Left cardiac atrium (tissue), 4 donors: Measurements from ENCODE around the gene KIAA1217. TPM values are rescaled to one million over a fixed set of nuclear protein-coding genes. Genes with fewer than 3 reads are reported as not detected.

Experiments used
- ATAC-seq, 2 donors: fragments of 200-7000 bp; cut with Tn5 transposase; one replicate each; pipeline ENCODE4 v1.9.1; 2020; ENCODE audit warnings: mild to moderate bottlenecking in 2 of 2, moderate library complexity in 2 of 2
- DNase-seq: peaks from one replicate; pipeline ENCODE4 v3.0.0-alpha.2; 2020
- intact Hi-C, 2 donors: fragments of 100-400 bp; cut with DNase I; formaldehyde crosslinking; loops; one replicate each; pipeline versions ENCODE4 v1.14.1 to v1.15.1; 2022 to 2023
- total RNA-seq, 2 donors: library from RNA; stranded (reverse); fragmentation: NEBNext Ultra II Directional; extraction: Animal tissue kit (Norgen Biotek cat#: 25700); gene quantifications; one replicate each; pipeline ENCODE4 v1.2.1, GENCODE V29; 2021
- donor health status: DM: no; HTN: yes; CAD: no.
- donor health status: DM: no; HTN: yes; CAD: no; lungs with severe emphysema.
- donor health status: DM: yes; HTN: yes; CAD: no.
- donor health status: Dilated cardiomyopathy.

The KIAA1217 gene
- total RNA-seq, 2 donors from 2014 or later, result 19.5 to 32.6 TPM

- intact Hi-C loops, result loop anchor here in 1 of 2 donors (5.0 to 10.0 kb wide), 2 partner anchors 150 to 323 kb away; no protein-coding TSS in a partner anchor
- ATAC-seq (no peak), DNase-seq (no peak)
Measured at GRCh38 chr10:24207341-24207740, 1.6 kb upstream of the KIAA1217 start.

DNA sequence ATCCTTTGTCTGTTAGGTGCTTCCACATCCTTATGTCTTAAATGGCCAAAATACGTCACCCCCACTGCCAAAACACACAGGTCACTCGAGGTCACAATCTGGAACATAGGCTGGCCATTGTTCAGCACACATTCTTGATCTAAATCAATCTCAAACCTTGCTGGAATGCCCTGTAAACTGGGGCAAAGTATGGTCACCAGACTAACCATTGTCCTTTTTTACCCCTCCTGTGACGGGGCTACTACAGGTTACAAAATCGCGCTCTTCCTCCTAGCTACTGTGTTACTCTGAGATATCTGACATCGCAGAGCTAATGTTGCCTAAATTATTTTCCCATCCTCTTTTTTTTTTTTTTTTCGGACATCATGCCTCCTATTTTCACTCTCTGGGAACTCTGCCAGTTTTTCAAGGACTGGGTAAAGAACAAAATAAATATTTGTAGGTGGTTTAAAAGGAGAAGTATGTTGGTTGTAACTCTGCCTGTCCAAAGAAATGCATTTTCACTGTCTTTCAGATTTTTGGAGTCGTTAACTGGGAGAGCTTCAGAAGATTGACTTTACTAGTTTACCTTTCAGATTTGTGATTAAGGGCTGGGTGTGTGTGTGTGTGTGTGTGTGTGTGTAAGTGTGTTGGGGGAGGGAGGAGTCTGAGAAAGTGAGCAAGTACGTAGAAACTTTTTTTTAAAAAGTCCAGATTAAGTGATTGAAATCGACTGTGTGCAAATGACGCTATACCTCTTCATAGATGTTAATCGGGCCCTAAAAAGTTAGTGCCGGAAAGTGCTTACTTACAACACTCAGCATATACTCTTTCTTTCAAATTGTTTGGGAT is 942 bp upstream of the KIAA1217 start:
- intact Hi-C loops, result loop anchor here in 1 of 2 donors (5.0 to 10.0 kb wide), 2 partner anchors 149 to 323 kb away; no protein-coding TSS in a partner anchor
- DNase-seq (no peak), ATAC-seq (peak; percentile 29 to 42)

GRCh38 chr10:24209432-24209771 is 464 bp downstream of the KIAA1217 start:
- ATAC-seq (peak; percentile 16 to 32), DNase-seq (no peak)
- intact Hi-C loops, result loop anchor here in 1 of 2 donors (5.0 to 10.0 kb wide), 2 partner anchors 148 to 325 kb away; no protein-coding TSS in a partner anchor

DNA sequence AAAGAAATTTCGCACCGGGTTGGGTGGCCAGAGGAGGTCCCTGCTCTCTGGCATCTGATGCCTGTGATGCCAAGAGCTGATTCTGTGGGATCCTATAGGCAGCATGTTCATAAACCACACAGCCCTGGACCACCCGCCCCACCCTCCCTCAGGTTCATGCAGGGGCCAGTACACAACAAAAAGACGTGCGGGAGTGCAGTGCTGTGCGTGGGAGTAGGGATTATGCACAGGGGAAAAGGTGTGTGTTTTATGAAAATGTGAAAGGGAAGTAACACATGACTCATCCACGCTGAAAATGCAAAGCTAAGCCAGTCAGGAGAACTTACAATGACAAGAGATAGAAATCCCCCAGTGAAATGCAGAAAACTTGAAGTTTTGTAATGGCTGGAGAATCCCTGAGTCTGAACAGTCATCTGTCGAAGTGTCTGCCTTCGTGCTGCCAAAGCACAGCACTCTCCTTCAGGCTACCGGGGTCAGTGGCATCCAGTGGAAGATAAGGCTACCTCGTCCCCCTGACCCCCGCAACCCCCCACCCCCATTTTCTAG is 1.1 kb downstream of the KIAA1217 start:
- no peak for DNase-seq
- peak; percentile 9 to 42 for ATAC-seq
- intact Hi-C loops, result loop anchor here (5.0 to 10.0 kb wide), 4 partner anchors 145 to 325 kb away; no protein-coding TSS in a partner anchor

- ATAC-seq, result no peak
- DNase-seq, result no peak
- intact Hi-C loops, result loop anchor here (10.0 kb wide), 2 partner anchors 144 to 294 kb away; no protein-coding TSS in a partner anchor
Measured at GRCh38 chr10:24210501-24210900, 1.6 kb downstream of the KIAA1217 start.

- DNase-seq, result no peak
- no peak for ATAC-seq
- intact Hi-C loops, result loop anchor here (10.0 kb wide), 2 partner anchors 142 to 292 kb away; no protein-coding TSS in a partner anchor
Measured at GRCh38 chr10:24213266-24213665, 4.3 kb downstream of the KIAA1217 start.

GRCh38 chr10:24213881-24214280 is 4.9 kb downstream of the KIAA1217 start:
- DNase-seq (no peak), ATAC-seq (no peak)
- intact Hi-C loops, result loop anchor here (10.0 kb wide), 2 partner anchors 141 to 291 kb away; no protein-coding TSS in a partner anchor

- peak; percentile 13 to 70 for ATAC-seq
- peak; percentile 36 for DNase-seq
- intact Hi-C loops, result loop anchor here (10.0 kb wide), 2 partner anchors 140 to 290 kb away; no protein-coding TSS in a partner anchor
Measured at GRCh38 chr10:24214762-24215161, 5.8 kb downstream of the KIAA1217 start.

GRCh38 chr10:24215196-24215595 is 6.3 kb downstream of the KIAA1217 start:
- intact Hi-C loops, result loop anchor here (10.0 kb wide), 2 partner anchors 140 to 290 kb away; no protein-coding TSS in a partner anchor
- ATAC-seq (peak; percentile 61 to 75), DNase-seq (peak; percentile 43)

GRCh38 chr10:24215603-24216002 is 6.7 kb downstream of the KIAA1217 start:
- peak; percentile 14 to 19 for ATAC-seq
- intact Hi-C loops, result loop anchor here (10.0 kb wide), 2 partner anchors 139 to 289 kb away; no protein-coding TSS in a partner anchor
- no peak for DNase-seq

GRCh38 chr10:24219963-24220362 is 11.0 kb downstream of the KIAA1217 start:
- intact Hi-C loops, result loop anchor here (10.0 kb wide), 2 partner anchors 135 to 285 kb away; no protein-coding TSS in a partner anchor
- no peak for ATAC-seq

GRCh38 chr10:24223341-24223740 is 14.4 kb downstream of the KIAA1217 start:
- ATAC-seq (no peak), DNase-seq (no peak)
- intact Hi-C loops, result no loop called here

More at GRCh38 chr10:24219963-24220362, 11.0 kb downstream of the KIAA1217 start:
- no peak for DNase-seq

GRCh38 chr10:24223953-24224352 is 15.0 kb downstream of the KIAA1217 start:
- ATAC-seq (peak; percentile 38 to 72), DNase-seq (no peak)
- intact Hi-C loops, result no loop called here

GRCh38 chr10:24228642-24229041 is 19.7 kb downstream of the KIAA1217 start:
- intact Hi-C loops, result no loop called here
- ATAC-seq (no peak), DNase-seq (no peak)

- DNase-seq, result no peak
- ATAC-seq, result no peak
- intact Hi-C loops, result no loop called here
Measured at GRCh38 chr10:24229909-24230308, 21.0 kb downstream of the KIAA1217 start.

DNA sequence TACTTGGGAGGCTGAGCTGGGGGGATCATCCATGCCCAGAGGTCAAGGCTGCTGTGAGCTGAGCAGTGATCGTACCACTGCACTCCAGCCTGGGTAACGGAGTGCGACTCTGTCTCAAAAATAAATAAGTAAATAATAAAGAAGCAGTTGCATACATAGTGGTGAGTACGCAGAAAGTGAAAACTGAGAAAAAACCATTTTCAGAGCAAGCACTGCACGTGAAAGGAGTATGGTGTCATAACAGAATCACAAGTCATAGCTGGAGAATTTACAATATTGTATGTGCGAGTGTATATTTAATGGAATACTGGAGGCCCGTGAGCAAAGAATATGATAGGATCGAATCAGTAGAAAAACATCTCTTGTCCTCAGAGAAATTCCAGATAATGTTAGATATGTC is 22.3 kb downstream of the KIAA1217 start:
- ATAC-seq (no peak), DNase-seq (no peak)
- intact Hi-C loops, result no loop called here

DNA sequence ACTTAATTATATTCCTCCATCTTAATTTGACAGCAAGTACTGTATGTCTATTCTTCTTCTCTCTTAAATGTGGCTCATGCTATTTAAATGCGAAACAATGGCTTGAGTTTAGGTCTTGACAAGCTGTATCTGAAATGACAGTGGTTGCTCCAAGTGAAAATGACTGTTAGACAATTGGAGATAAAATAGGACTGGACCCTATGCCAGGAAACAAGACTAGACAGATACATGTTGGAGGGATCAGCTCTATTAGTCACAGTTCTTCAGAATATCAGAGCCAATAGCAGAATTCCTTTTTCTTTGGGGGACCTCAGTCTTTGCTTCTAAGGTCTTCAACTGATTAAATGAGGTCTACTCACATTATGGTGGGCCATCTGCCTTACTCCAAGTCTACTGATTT is 25.8 kb downstream of the KIAA1217 start:
- ATAC-seq, result no peak
- no peak for DNase-seq
- intact Hi-C loops, result no loop called here

GRCh38 chr10:24235471-24235870 is 26.5 kb downstream of the KIAA1217 start:
- ATAC-seq, result no peak
- intact Hi-C loops, result no loop called here
- no peak for DNase-seq

- intact Hi-C loops, result no loop called here
- DNase-seq, result no peak
- ATAC-seq, result no peak
Measured at GRCh38 chr10:24237801-24238395, 29.0 kb downstream of the KIAA1217 start.
